ENCODE results near the gene TBX19.

GRCh38 chr1:168303716-168304540 lies 23.3 kb downstream of the TBX19 start:
- TF ChIP-seq, protein P1, sequence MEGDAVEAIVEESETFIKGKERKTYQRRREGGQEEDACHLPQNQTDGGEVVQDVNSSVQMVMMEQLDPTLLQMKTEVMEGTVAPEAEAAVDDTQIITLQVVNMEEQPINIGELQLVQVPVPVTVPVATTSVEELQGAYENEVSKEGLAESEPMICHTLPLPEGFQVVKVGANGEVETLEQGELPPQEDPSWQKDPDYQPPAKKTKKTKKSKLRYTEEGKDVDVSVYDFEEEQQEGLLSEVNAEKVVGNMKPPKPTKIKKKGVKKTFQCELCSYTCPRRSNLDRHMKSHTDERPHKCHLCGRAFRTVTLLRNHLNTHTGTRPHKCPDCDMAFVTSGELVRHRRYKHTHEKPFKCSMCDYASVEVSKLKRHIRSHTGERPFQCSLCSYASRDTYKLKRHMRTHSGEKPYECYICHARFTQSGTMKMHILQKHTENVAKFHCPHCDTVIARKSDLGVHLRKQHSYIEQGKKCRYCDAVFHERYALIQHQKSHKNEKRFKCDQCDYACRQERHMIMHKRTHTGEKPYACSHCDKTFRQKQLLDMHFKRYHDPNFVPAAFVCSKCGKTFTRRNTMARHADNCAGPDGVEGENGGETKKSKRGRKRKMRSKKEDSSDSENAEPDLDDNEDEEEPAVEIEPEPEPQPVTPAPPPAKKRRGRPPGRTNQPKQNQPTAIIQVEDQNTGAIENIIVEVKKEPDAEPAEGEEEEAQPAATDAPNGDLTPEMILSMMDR (IDR thresholded peaks at IDR 0.05) = no peak
- no peak for TF ChIP-seq POLR2A (IDR thresholded peaks at IDR 0.05)
